LNCaP clone FGC (cell line): ENCODE measurements around the gene OTOS.
A peak's percentile ranks its signal among the peaks of the same experiment; 100 is the strongest.

Experiments
- DNase-seq: peaks from one replicate; pipeline ENCODE4 v3.0.0-alpha.2; 2011; ENCODE audit warnings: low read depth
- H3K4me3 ChIP-seq: 2 replicates; pipeline ENCODE4 v1.5.1; 2011; ENCODE audit warnings: mild to moderate bottlenecking, low read depth, low read length, control low read depth
- CTCF ChIP-seq: IDR thresholded peaks from 2 replicates; pipeline ENCODE4 v1.5.1; 2012; ENCODE audit warnings: mild to moderate bottlenecking; ENCODE audit not compliant: control insufficient read depth, insufficient read depth; ENCODE audit errors: extremely low read depth

OTOS gene

GRCh38 chr2:240153418-240153817, 13.0 kb upstream of the OTOS start:
- H3K4me3 ChIP-seq: no peak overlapping the region
- no peak for DNase-seq

GRCh38 chr2:240151477-240152031, 11.1 kb upstream of the OTOS start:
- DNase-seq: peak; percentile 13
- TF ChIP-seq CTCF: no peak
- H3K4me3 ChIP-seq: no peak overlapping the region

More at GRCh38 chr2:240153418-240153817, 13.0 kb upstream of the OTOS start:
- no peak for TF ChIP-seq CTCF

- TF ChIP-seq CTCF: peak; percentile 79
- H3K4me3 ChIP-seq: no peak overlapping the region
- DNase-seq: no peak
These were observed 9.7 kb upstream of the OTOS start for GRCh38 chr2:240149943-240150784.

- no peak for TF ChIP-seq CTCF
- no peak for DNase-seq
- H3K4me3 ChIP-seq: no peak overlapping the region
These were observed 7.6 kb upstream of the OTOS start for GRCh38 chr2:240147911-240148587.

GRCh38 chr2:240147382-240147781, 6.9 kb upstream of the OTOS start:
- TF ChIP-seq CTCF: no peak
- DNase-seq: no peak
- no peak overlapping the region for H3K4me3 ChIP-seq

GRCh38 chr2:240146627-240147278, 6.3 kb upstream of the OTOS start:
- TF ChIP-seq CTCF: no peak
- no peak overlapping the region for H3K4me3 ChIP-seq
- DNase-seq: no peak
